ENCODE measurements around the gene CHRNE. TPM values are rescaled to one million over a fixed set of nuclear protein-coding genes. Genes with fewer than 3 reads are reported as not detected.

CHRNE gene
- total RNA-seq, 2 donors from 2014 or later: 0.33 to 1.8 TPM

GRCh38 chr17:4947010-4947410 is 44.1 kb upstream of the CHRNE start:
- Histone ChIP-seq H3K9me3 (no peaks in the 10 kb centered on the region), H3K36me3 (replicated peaks in 1 of 2; ENCODE audit: insufficient read depth in 1 of 2, low read depth in 2 of 2) (peaks cover 0 to 4% of the 10 kb centered on the region in 2 donors), H3K4me1 (peaks cover 34% of the 10 kb centered on the region), H3K27me3 (no peaks in the 10 kb centered on the region), H3K4me3 (peak overlapping the region; percentile 55 to 91), H3K27ac (peak overlapping the region; percentile 93 to 99 (median 96))
- WGBS, 2 donors: 2% methylated on average over 7 of the region's 7 CpGs
- intact Hi-C loops (cut with DNase I): no loop called here
- ATAC-seq (no peak), DNase-seq (no peak)
- TF ChIP-seq, protein P1, sequence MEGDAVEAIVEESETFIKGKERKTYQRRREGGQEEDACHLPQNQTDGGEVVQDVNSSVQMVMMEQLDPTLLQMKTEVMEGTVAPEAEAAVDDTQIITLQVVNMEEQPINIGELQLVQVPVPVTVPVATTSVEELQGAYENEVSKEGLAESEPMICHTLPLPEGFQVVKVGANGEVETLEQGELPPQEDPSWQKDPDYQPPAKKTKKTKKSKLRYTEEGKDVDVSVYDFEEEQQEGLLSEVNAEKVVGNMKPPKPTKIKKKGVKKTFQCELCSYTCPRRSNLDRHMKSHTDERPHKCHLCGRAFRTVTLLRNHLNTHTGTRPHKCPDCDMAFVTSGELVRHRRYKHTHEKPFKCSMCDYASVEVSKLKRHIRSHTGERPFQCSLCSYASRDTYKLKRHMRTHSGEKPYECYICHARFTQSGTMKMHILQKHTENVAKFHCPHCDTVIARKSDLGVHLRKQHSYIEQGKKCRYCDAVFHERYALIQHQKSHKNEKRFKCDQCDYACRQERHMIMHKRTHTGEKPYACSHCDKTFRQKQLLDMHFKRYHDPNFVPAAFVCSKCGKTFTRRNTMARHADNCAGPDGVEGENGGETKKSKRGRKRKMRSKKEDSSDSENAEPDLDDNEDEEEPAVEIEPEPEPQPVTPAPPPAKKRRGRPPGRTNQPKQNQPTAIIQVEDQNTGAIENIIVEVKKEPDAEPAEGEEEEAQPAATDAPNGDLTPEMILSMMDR (IDR thresholded peaks at IDR 0.05): no peak
- no peak for TF ChIP-seq POLR2A (IDR thresholded peaks at IDR 0.05)

GRCh38 chr17:4946312-4946976 is 43.5 kb upstream of the CHRNE start:
- peak in 1 of 3 donors; percentile 5 for TF ChIP-seq POLR2A (IDR thresholded peaks at IDR 0.05)
- TF ChIP-seq, protein P1 (IDR thresholded peaks at IDR 0.05): no peak
- Histone ChIP-seq H3K4me1 (peaks cover 40% of the 10 kb centered on the region), H3K27ac (peak overlapping the region in 3 of 4 donors; percentile 93 to 99 (median 98)), H3K9me3 (no peaks in the 10 kb centered on the region), H3K27me3 (no peaks in the 10 kb centered on the region), H3K36me3 (replicated peaks in 1 of 2; ENCODE audit: insufficient read depth in 1 of 2, low read depth in 2 of 2) (peaks cover 0 to 4% of the 10 kb centered on the region in 2 donors), H3K4me3 (no peak overlapping the region)
- DNase-seq (no peak), ATAC-seq (no peak)
- 32 to 39% methylated on average over 11 to 16 of the region's 16 CpGs for WGBS, 2 donors
- intact Hi-C loops (cut with DNase I): no loop called here

- ATAC-seq (no peak), DNase-seq (no peak)
- Histone ChIP-seq H3K9me3 (no peaks in the 10 kb centered on the region), H3K4me1 (peaks cover 45% of the 10 kb centered on the region), H3K27ac (peak overlapping the region in 3 of 4 donors; percentile 13 to 99 (median 37)), H3K36me3 (replicated peaks in 1 of 2; ENCODE audit: insufficient read depth in 1 of 2, low read depth in 2 of 2) (peaks cover 0 to 4% of the 10 kb centered on the region in 2 donors), H3K4me3 (no peak overlapping the region), H3K27me3 (no peaks in the 10 kb centered on the region)
- TF ChIP-seq, protein P1 (IDR thresholded peaks at IDR 0.05): no peak
- intact Hi-C loops (cut with DNase I): no loop called here
- WGBS, 2 donors: 28 to 32% methylated on average over 4 of the region's 4 CpGs
Observed at GRCh38 chr17:4945944-4946280, 43.0 kb upstream of the CHRNE start.

DNA sequence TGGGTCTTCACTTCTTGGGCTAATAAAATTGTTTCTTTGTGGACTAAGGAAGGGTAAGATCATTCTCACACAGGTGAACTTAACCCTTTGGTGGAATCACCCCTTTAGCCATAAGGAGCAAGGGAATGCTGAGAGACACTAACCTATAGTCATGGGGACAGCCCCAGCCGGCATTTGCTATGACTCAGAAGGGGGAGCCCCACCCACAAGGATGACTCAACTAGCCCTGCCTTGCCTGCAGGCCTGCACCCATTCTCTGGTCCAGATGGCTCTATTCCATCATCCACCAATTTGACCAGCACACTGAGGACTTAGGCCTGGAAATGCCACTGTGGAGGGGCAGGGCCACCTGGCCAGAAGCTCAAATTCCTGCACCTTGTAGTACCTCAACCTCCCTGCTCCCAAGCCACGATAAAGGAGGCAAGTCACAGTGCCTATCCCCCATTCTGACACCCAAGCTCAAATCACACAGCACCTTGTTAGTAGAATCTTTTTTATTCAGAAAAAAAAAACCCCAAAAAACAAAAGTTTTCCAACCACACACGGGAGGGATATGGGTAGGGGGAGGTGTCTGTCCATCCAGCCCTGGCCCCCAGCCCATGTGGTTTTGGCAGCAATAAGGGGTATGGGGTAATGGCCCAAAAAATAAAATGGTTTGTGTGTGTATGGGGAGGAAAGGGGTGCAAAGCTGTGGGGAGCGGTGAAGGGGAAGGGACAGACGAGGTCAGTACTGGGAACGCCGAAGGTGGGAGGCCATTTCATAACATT is 42.5 kb upstream of the CHRNE start:
- DNase-seq (peak; percentile 66 to 87 (median 76)), ATAC-seq (no peak)
- no peak for TF ChIP-seq POLR2A (IDR thresholded peaks at IDR 0.05)
- TF ChIP-seq, protein P1 (IDR thresholded peaks at IDR 0.05): no peak
- peaks cover 0 to 4% of the 10 kb centered on the region in 2 donors for H3K36me3 ChIP-seq (replicated peaks in 1 of 2; ENCODE audit: insufficient read depth in 1 of 2, low read depth in 2 of 2)
- no peaks in the 10 kb centered on the region for H3K27me3 ChIP-seq
- intact Hi-C loops (cut with DNase I): no loop called here
- H3K9me3 ChIP-seq: no peaks in the 10 kb centered on the region
- H3K27ac ChIP-seq: peak overlapping the region; percentile 4 to 99 (median 32)
- H3K4me3 ChIP-seq: no peak overlapping the region
- H3K4me1 ChIP-seq: peaks cover 42% of the 10 kb centered on the region
- 49 to 68% methylated on average over 6 to 7 of the region's 7 CpGs for WGBS, 2 donors

Data from body of pancreas (tissue), 4 donors.